Lung (tissue), 12 donors: ENCODE measurements around the gene PRICKLE1. TPM values are rescaled to one million over a fixed set of nuclear protein-coding genes. Genes with fewer than 3 reads are reported as not detected.

ENCODE experiments used
- ATAC-seq: fragments of 200-7000 bp; cut with Tn5 transposase; one replicate; pipeline ENCODE4 v1.9.1; 2020; ENCODE audit warnings: moderate number of reproducible peaks; ENCODE audit not compliant: insufficient read depth, low FRiP score
- DNase-seq, 3 donors: peaks; one replicate each; pipeline ENCODE4 v3.0.0-alpha.2; 2013 to 2017
- H3K27ac ChIP-seq, 2 donors: one replicate each; pipeline ENCODE4 v1.5.1; 2013; ENCODE audit warnings: mild to moderate bottlenecking in 2 of 2, moderate library complexity in 2 of 2, control low read depth in 1 of 2, inconsistent platforms in 1 of 2, low read depth in 1 of 2, low read length in 1 of 2
- H3K27me3 ChIP-seq, 3 donors: one replicate each; pipeline ENCODE4 v1.5.1; 2013; ENCODE audit warnings: low read length in 2 of 3; ENCODE audit not compliant: control insufficient read depth in 3 of 3, insufficient read depth in 3 of 3
- H3K36me3 ChIP-seq, 4 donors: one replicate each; pipeline ENCODE4 v1.5.1; 2013; ENCODE audit warnings: low read length in 4 of 4, mild to moderate bottlenecking in 1 of 4, moderate library complexity in 1 of 4; ENCODE audit not compliant: control insufficient read depth in 4 of 4, insufficient read depth in 4 of 4
- H3K4me1 ChIP-seq, 5 donors: one replicate each; pipeline ENCODE4 v1.5.1; 2013; ENCODE audit warnings: low read length in 5 of 5, mild to moderate bottlenecking in 2 of 5, moderate library complexity in 1 of 5; ENCODE audit not compliant: control insufficient read depth in 5 of 5, insufficient read depth in 5 of 5
- H3K4me3 ChIP-seq: one replicate; pipeline ENCODE4 v1.5.1; 2013; ENCODE audit warnings: mild to moderate bottlenecking, control low read depth, moderate library complexity
- H3K9ac ChIP-seq, 2 donors: one replicate each; pipeline ENCODE4 v1.5.1; 2013; ENCODE audit warnings: low read length in 2 of 2, control low read depth in 1 of 2; ENCODE audit not compliant: insufficient read depth in 1 of 2
- H3K9me3 ChIP-seq, 4 donors: one replicate each; pipeline ENCODE4 v1.5.1; 2013; ENCODE audit warnings: low read length in 3 of 4, mild to moderate bottlenecking in 1 of 4, moderate library complexity in 1 of 4; ENCODE audit not compliant: control insufficient read depth in 4 of 4, insufficient read depth in 3 of 4
- WGBS, 2 donors: extraction: QIAGEN DNeasy Blood & Tissue Kit; methylation state at CpG; one replicate each; pipeline ENCODE4 v1.1.7; 2013; 5-methylcytosine and 5-hydroxymethylcytosine counted together
- polyA plus RNA-seq, 2 donors: library from polyadenylated mRNA; stranded (reverse); fragments of 200-250 nt; gene quantifications; one replicate each; pipeline ENCODE4 v1.2.1, GENCODE V29; 2013
- total RNA-seq, 2 donors: library from RNA; depleted of rRNA in 1 of 2; stranded (reverse); fragments of >200 nt in 1 of 2; gene quantifications; one replicate each; pipeline ENCODE4 v1.2.1, GENCODE V29; 2014 to 2021
- TF ChIP-seq, protein P1 (sequence below): IDR thresholded peaks from 2 replicates; pipeline ENCODE4 v1.5.1; 2012; ENCODE audit warnings: mild to moderate bottlenecking; ENCODE audit errors: control extremely low read depth, extremely low read depth
- donor health status: control.
- donor health status: control.
- donor health status: Bipolar disorder and iron deficiency.
- donor health status: healthy.
- donor health status: DM: yes; HTN: yes; CAD: no.

PRICKLE1 gene
- total and polyA plus RNA-seq, 4 donors, result 2.1 to 60.1 (median 7.8) TPM

DNA sequence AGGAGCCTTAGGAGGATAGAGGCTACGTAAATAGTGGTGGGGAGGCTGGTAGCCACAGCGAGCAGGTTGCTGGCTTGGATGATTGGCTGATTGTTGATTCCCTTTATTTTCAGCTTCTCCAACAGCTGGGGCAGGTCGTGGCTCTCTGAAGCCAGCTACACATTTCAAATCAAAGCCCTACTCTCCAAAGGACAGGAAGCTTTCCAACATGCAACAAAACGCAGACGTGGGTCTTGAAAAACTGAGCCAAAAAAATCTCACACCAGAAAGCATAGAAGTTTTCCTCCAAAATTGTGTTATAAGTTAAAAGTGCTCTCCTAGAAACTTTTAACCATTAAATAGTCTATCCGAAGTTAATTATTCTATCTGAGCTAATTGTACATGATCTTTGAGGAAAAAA is 37.6 kb upstream of the PRICKLE1 start:
- H3K9ac ChIP-seq, result no peak overlapping the region
- no peaks in the 10 kb centered on the region for H3K4me1 ChIP-seq
- no peak overlapping the region for H3K27ac ChIP-seq
- DNase-seq (no peak), ATAC-seq (no peak)
- WGBS, 2 donors, result 67 to 74% methylated on average over 6 of the region's 6 CpGs
- H3K36me3 ChIP-seq, result no peaks in the 10 kb centered on the region
- peaks cover 0 to 3% (median 0%) of the 10 kb centered on the region in 4 donors for H3K9me3 ChIP-seq
- TF ChIP-seq, protein P1, sequence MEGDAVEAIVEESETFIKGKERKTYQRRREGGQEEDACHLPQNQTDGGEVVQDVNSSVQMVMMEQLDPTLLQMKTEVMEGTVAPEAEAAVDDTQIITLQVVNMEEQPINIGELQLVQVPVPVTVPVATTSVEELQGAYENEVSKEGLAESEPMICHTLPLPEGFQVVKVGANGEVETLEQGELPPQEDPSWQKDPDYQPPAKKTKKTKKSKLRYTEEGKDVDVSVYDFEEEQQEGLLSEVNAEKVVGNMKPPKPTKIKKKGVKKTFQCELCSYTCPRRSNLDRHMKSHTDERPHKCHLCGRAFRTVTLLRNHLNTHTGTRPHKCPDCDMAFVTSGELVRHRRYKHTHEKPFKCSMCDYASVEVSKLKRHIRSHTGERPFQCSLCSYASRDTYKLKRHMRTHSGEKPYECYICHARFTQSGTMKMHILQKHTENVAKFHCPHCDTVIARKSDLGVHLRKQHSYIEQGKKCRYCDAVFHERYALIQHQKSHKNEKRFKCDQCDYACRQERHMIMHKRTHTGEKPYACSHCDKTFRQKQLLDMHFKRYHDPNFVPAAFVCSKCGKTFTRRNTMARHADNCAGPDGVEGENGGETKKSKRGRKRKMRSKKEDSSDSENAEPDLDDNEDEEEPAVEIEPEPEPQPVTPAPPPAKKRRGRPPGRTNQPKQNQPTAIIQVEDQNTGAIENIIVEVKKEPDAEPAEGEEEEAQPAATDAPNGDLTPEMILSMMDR, result no peak
- no peak overlapping the region for H3K4me3 ChIP-seq
- no peaks in the 10 kb centered on the region for H3K27me3 ChIP-seq

DNA sequence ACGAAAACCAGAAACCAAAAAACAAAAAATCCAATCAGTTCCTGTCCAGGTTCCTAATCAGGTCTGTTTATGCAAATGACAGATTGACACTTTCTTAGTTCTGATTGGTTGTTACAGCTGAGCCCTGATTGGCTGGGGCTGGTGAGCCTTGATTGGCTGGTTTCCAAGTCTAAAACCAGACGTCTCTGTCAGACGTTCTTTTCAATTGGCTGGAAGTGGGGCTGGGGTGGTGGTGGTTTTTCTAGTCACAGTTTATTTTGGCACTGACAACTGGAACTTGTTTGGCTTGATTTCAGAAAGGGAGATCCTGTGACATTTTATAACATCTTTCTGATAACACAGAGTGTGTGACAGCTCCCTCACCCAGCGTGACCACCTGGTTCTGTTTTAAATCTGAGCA is 36.1 kb upstream of the PRICKLE1 start:
- H3K4me1 ChIP-seq, result no peaks in the 10 kb centered on the region
- TF ChIP-seq, protein P1, result no peak

DNA sequence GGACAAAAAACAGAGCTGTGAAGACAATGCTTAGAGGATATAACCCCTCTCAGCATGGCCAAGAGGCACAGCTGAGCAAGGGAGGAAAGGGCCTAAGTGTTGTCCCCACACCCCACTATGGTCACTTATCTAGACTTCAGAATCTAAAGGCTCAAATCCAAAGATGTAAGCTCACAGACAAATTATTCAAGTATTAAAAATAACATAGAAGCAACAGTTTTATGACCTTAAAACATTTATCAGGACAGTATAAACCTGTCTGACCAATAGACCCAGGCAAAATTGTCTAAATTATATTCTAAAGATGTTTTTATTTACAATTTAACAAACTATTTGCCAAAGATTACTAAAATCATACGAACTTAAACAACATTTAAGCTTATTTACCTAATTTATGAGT is 28.1 kb upstream of the PRICKLE1 start:
- Histone ChIP-seq H3K9me3 (peaks cover 0 to 11% (median 4%) of the 10 kb centered on the region in 4 donors), H3K4me1 (no peaks in the 10 kb centered on the region), H3K4me3 (no peak overlapping the region), H3K9ac (no peak overlapping the region), H3K27me3 (no peaks in the 10 kb centered on the region), H3K27ac (no peak overlapping the region), H3K36me3 (no peaks in the 10 kb centered on the region)
- TF ChIP-seq, protein P1, result no peak
- ATAC-seq, result no peak
- 39 to 47% methylated on average over 1 of the region's 1 CpG for WGBS, 2 donors
- peak in 1 of 3 donors; percentile 56 for DNase-seq

More for the DNA sequence above, 36.1 kb upstream of the PRICKLE1 start:
- Histone ChIP-seq H3K27me3 (no peaks in the 10 kb centered on the region), H3K9me3 (peaks cover 0 to 4% (median 0%) of the 10 kb centered on the region in 4 donors), H3K27ac (no peak overlapping the region), H3K36me3 (no peaks in the 10 kb centered on the region), H3K4me3 (no peak overlapping the region), H3K9ac (no peak overlapping the region)
- ATAC-seq (no peak), DNase-seq (peak in 2 of 3 donors; percentile 17 to 24)
- 50% methylated on average over 4 of the region's 4 CpGs for WGBS, 2 donors

DNA sequence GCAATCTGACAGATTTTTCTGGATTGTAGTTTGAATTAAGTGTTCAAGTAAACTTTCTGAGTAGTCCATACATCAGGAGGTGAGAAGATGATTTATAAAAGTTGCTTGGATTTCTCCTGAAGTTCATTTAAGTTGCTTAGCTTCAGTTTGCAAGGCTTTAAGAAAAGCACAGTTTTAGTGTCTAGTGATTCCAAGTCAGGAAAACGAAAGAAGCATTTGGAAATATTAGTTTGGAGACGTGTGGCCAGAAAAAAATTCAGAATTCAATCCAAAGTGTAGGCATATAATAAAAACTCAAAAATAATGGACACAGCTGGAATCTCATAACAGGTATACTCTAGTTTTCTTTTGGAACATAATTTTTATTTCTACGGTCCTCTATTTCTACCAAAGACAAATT is 25.5 kb upstream of the PRICKLE1 start:
- TF ChIP-seq, protein P1, result no peak
- Histone ChIP-seq H3K4me3 (no peak overlapping the region), H3K27me3 (no peaks in the 10 kb centered on the region), H3K4me1 (no peaks in the 10 kb centered on the region), H3K9ac (no peak overlapping the region), H3K36me3 (no peaks in the 10 kb centered on the region), H3K9me3 (peaks cover 0 to 11% (median 3%) of the 10 kb centered on the region in 4 donors), H3K27ac (no peak overlapping the region)
- DNase-seq (no peak), ATAC-seq (no peak)
- 85 to 88% methylated on average over 3 of the region's 3 CpGs for WGBS, 2 donors
